Motor neuron (in vitro differentiated cells): Measurements from ENCODE around the gene ATP2B1. TPM values are rescaled to one million over a fixed set of nuclear protein-coding genes. Genes with fewer than 3 reads are reported as not detected.

Experiments used
- total RNA-seq, 8 experiments: library from RNA; unstranded; fragments of 300-600 nt; gene quantifications; 2 replicates each; pipeline versions ENCODE4 v1.2.3 to v1.2.4, GENCODE V29; 2022

Gene ATP2B1
- total RNA-seq, 8 experiments from 2014 or later = 54.8 to 107 (median 92.3) TPM

Other genes with a start within 250 kb of the ATP2B1 start
- gene GALNT4, start 184.0 kb downstream of the ATP2B1 start, total RNA-seq = 1 to 10 TPM; 1.5 to 4.9 (median 2.8) TPM
- 10 to 100 TPM in 4 of 8 experiments, 1 to 10 TPM in 4; 6.3 to 22.3 (median 9.7) TPM for gene POC1B, start 182.8 kb downstream of the ATP2B1 start, total RNA-seq